CD14-positive monocyte (primary cell): Measurements from ENCODE around the gene MZT1. TPM values are rescaled to one million over a fixed set of nuclear protein-coding genes. Genes with fewer than 3 reads are reported as not detected.

ENCODE experiments used
- DNase-seq, 3 donors: peaks; one replicate each; pipeline ENCODE4 v3.0.0-alpha.2; 2011 to 2022
- H2AFZ ChIP-seq: 2 replicates; pipeline ENCODE4 v1.6.0; 2012; ENCODE audit warnings: mild to moderate bottlenecking, low read depth, low read length, inconsistent platforms; ENCODE audit not compliant: insufficient read depth, poor library complexity, severe bottlenecking
- H3K27ac ChIP-seq, 2 donors: 1 replicate in 1 of 2; 2 replicates in 1 of 2; pipeline ENCODE4 v1.5.1; 2012 to 2013; ENCODE audit warnings: low read length in 2 of 2, control low read depth in 1 of 2, inconsistent platforms in 1 of 2, low read depth in 1 of 2, mild to moderate bottlenecking in 1 of 2
- H3K27me3 ChIP-seq, 2 donors: one replicate each; pipeline versions ENCODE4 v1.6.0 to v1.6.1; 2011 to 2013; ENCODE audit warnings: low read length in 2 of 2; ENCODE audit not compliant: control insufficient read depth in 2 of 2, insufficient read depth in 2 of 2
- H3K36me3 ChIP-seq, 2 donors: replicated peaks in 1 of 2; 1 replicate in 1 of 2; 2 replicates in 1 of 2; pipeline versions ENCODE4 v1.5.1 to v1.6.1; 2012 to 2013; ENCODE audit warnings: low read length in 2 of 2, control low read depth in 1 of 2, inconsistent platforms in 1 of 2, mild to moderate bottlenecking in 1 of 2; ENCODE audit not compliant: insufficient read depth in 2 of 2, control insufficient read depth in 1 of 2
- H3K4me1 ChIP-seq, 2 donors: 1 replicate in 1 of 2; 2 replicates in 1 of 2; pipeline versions ENCODE4 v1.5.1 to v1.6.1; 2012 to 2013; ENCODE audit warnings: low read length in 2 of 2, control low read depth in 1 of 2, inconsistent platforms in 1 of 2, mild to moderate bottlenecking in 1 of 2, moderate library complexity in 1 of 2; ENCODE audit not compliant: insufficient read depth in 2 of 2, control insufficient read depth in 1 of 2
- H3K4me2 ChIP-seq: replicated peaks from 2 replicates; pipeline ENCODE3; 2012; ENCODE audit warnings: low read length, moderate library complexity, mild to moderate bottlenecking; ENCODE audit not compliant: poor library complexity, severe bottlenecking; ENCODE audit errors: extremely low read depth
- H3K4me3 ChIP-seq, 3 experiments: fragments of 200-600 bp in 1 of 3; sonication (generic) in 1 of 3; replicated peaks in 1 of 3; 1 replicate in 2 of 3; 2 replicates in 1 of 3; pipeline ENCODE4 v1.5.1; 2011 to 2013; ENCODE audit warnings: low read length in 3 of 3, mild to moderate bottlenecking in 3 of 3, control low read depth in 2 of 3, low read depth in 2 of 3, inconsistent platforms in 1 of 3, moderate library complexity in 1 of 3
- H3K79me2 ChIP-seq: 2 replicates; pipeline ENCODE4 v1.6.0; 2012; ENCODE audit warnings: mild to moderate bottlenecking, control low read depth, inconsistent platforms, low read length, moderate library complexity; ENCODE audit not compliant: insufficient read depth
- H3K9ac ChIP-seq: 2 replicates; pipeline ENCODE4 v1.6.0; 2017; ENCODE audit warnings: low read length, mild to moderate bottlenecking; ENCODE audit not compliant: insufficient read depth, poor library complexity, severe bottlenecking
- H3K9me3 ChIP-seq, 2 donors: replicated peaks in 1 of 2; 1 replicate in 1 of 2; 2 replicates in 1 of 2; pipeline versions ENCODE4 v1.5.1 to v1.6.1; 2012 to 2013; ENCODE audit warnings: low read length in 2 of 2, control low read depth in 1 of 2; ENCODE audit not compliant: control insufficient read depth in 1 of 2, insufficient read depth in 1 of 2
- H4K20me1 ChIP-seq: 2 replicates; pipeline ENCODE4 v1.6.0; 2012; ENCODE audit warnings: mild to moderate bottlenecking, low read length, control low read depth, moderate library complexity; ENCODE audit not compliant: insufficient read depth
- H3K27ac Mint-ChIP-seq, 7 donors: one replicate each; pipeline ENCODE4 v1.8.0; 2020; ENCODE audit warnings: mild to moderate bottlenecking in 7 of 7, mixed read lengths in 7 of 7, moderate library complexity in 6 of 7, inconsistent platforms in 2 of 7
- H3K27me3 Mint-ChIP-seq, 3 donors: one replicate each; pipeline ENCODE4 v1.8.0; 2021 to 2022; ENCODE audit warnings: low read depth in 3 of 3, mild to moderate bottlenecking in 3 of 3, mixed read lengths in 3 of 3, moderate library complexity in 3 of 3, inconsistent platforms in 1 of 3
- H3K36me3 Mint-ChIP-seq, 2 donors: one replicate each; pipeline ENCODE4 v1.8.0; 2020; ENCODE audit warnings: mixed read lengths in 2 of 2, inconsistent platforms in 1 of 2, mild to moderate bottlenecking in 1 of 2
- H3K4me1 Mint-ChIP-seq: one replicate; pipeline ENCODE4 v1.8.0; 2020; ENCODE audit warnings: mild to moderate bottlenecking, mixed read lengths
- H3K4me3 Mint-ChIP-seq, 2 donors: one replicate each; pipeline ENCODE4 v1.8.0; 2020; ENCODE audit warnings: mild to moderate bottlenecking in 2 of 2, mixed read lengths in 2 of 2, moderate library complexity in 1 of 2
- H3K9me3 Mint-ChIP-seq, 7 donors: one replicate each; pipeline ENCODE4 v1.8.0; 2020 to 2022; ENCODE audit warnings: mixed read lengths in 7 of 7, mild to moderate bottlenecking in 6 of 7, moderate library complexity in 6 of 7, inconsistent platforms in 2 of 7
- WGBS: methylation state at CpG from one replicate; pipeline ENCODE4 v1.1.5; 2013; ENCODE audit warnings: missing lambda C conversion rate; ENCODE audit not compliant: insufficient coverage; 5-methylcytosine and 5-hydroxymethylcytosine counted together
- intact Hi-C, 2 donors: fragments of 100-400 bp; cut with micrococcal nuclease; formaldehyde crosslinking; loops; one replicate each; pipeline versions ENCODE4 v1.15.0 to v1.15.1; 2023
- polyA plus RNA-seq, 3 donors: library from polyadenylated mRNA; depleted of rRNA in 1 of 3; unstranded in 2 of 3; stranded (reverse) in 1 of 3; fragments of 300-500 nt in 2 of 3; fragments of >200 nt in 1 of 3; fragmentation: Illumina TruSeq in 2 of 3; gene quantifications; 1 replicate in 2 of 3; 2 replicates in 1 of 3; pipeline ENCODE4 v1.2.3, GENCODE V29; 2012 to 2021
- TF ChIP-seq, protein P1 (sequence below): fragments of 200-600 bp; IDR thresholded peaks from one replicate; pipeline ENCODE4 v1.8.0; 2022; ENCODE audit warnings: antibody characterized with exemption, mild to moderate bottlenecking

The MZT1 gene
- polyA plus RNA-seq, 3 donors, result 2.5 to 4.9 (median 2.9) TPM

DNA sequence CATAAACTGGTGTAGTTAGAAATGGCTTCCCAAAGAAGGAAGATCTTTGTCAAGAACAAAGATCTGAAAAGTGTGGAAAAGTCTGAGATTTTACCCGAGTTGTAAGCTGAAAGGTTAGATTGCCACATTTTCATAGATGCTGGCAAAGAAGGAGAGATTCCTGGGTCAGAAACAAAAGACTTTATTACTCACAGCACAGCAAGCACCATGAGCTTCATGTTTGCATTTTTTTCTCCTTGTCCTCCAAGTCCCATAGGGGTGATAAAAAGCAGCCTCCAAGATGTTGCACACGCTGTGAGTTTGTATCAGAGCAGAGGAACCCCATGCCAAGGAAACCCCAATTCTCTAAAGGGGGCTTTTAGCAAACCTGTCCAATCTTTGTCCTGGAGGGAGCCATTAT, 29.3 kb downstream of the MZT1 start:
- H3K4me1 Mint-ChIP-seq, result peaks cover 11% of the 10 kb centered on the region
- intact Hi-C loops, result no loop called here
- 86% methylated on average over 1 of the region's 2 CpGs for WGBS

DNA sequence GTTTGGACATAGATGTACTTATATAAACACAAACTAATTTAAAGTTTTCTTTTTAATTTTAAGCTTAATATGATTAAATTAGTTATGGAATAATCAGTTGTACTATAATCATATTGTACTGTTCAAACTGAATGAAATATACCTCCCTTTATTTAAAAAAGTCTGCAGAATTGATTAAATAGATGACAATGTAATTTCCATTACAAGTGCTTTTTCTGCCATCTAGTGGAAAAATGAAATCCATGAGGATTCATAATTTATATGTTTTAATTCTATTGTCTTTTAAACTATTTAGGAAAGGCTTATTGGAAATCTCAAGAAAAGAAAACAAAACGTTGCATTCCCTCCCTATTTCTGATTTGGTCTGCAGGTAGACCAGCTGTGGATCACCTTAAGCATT, 30.9 kb downstream of the MZT1 start:
- Histone ChIP-seq H3K79me2 (no peaks in the 10 kb centered on the region), H3K4me1 (peaks cover 0 to 4% of the 10 kb centered on the region in 2 donors), H3K27me3 (no peaks in the 10 kb centered on the region), H4K20me1 (no peaks in the 10 kb centered on the region), H3K27ac (no peak overlapping the region), H3K4me3 (no peak overlapping the region), H3K4me2 (no peak overlapping the region), H3K36me3 (no peaks in the 10 kb centered on the region), H3K9ac (no peak overlapping the region), H3K9me3 (peaks cover 0 to 3% of the 10 kb centered on the region in 2 donors), H2AFZ (no peak overlapping the region)
- Mint-ChIP-seq H3K27ac (no peak overlapping the region), H3K27me3 (peaks cover 0 to 2% (median 0%) of the 10 kb centered on the region in 3 donors), H3K9me3 (peaks cover 0 to 7% (median 3%) of the 10 kb centered on the region in 7 donors), H3K4me1 (peaks cover 11% of the 10 kb centered on the region), H3K36me3 (no peaks in the 10 kb centered on the region), H3K4me3 (no peak overlapping the region)
- TF ChIP-seq, protein P1, sequence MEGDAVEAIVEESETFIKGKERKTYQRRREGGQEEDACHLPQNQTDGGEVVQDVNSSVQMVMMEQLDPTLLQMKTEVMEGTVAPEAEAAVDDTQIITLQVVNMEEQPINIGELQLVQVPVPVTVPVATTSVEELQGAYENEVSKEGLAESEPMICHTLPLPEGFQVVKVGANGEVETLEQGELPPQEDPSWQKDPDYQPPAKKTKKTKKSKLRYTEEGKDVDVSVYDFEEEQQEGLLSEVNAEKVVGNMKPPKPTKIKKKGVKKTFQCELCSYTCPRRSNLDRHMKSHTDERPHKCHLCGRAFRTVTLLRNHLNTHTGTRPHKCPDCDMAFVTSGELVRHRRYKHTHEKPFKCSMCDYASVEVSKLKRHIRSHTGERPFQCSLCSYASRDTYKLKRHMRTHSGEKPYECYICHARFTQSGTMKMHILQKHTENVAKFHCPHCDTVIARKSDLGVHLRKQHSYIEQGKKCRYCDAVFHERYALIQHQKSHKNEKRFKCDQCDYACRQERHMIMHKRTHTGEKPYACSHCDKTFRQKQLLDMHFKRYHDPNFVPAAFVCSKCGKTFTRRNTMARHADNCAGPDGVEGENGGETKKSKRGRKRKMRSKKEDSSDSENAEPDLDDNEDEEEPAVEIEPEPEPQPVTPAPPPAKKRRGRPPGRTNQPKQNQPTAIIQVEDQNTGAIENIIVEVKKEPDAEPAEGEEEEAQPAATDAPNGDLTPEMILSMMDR, result peak; percentile 32
- DNase-seq, result no peak
- no CpG with 5 or more reads among the region's 1 CpG for WGBS
- intact Hi-C loops, result no loop called here

More for the DNA sequence above, 29.3 kb downstream of the MZT1 start:
- no peaks in the 10 kb centered on the region for H3K9me3 ChIP-seq
- H3K27me3 Mint-ChIP-seq, result peaks cover 0 to 2% (median 0%) of the 10 kb centered on the region in 3 donors
- H3K4me3 ChIP-seq, result no peak overlapping the region
- no peak overlapping the region for H3K4me2 ChIP-seq
- TF ChIP-seq, protein P1, result no peak
- no peak for DNase-seq
- H3K27me3 ChIP-seq, result no peaks in the 10 kb centered on the region
- peaks cover 0 to 5% (median 0%) of the 10 kb centered on the region in 7 donors for H3K9me3 Mint-ChIP-seq
- no peaks in the 10 kb centered on the region for H3K79me2 ChIP-seq
- no peaks in the 10 kb centered on the region for H3K36me3 Mint-ChIP-seq
- no peak overlapping the region for H3K27ac Mint-ChIP-seq
- peaks cover 0 to 4% of the 10 kb centered on the region in 2 donors for H3K4me1 ChIP-seq
- H2AFZ ChIP-seq, result no peak overlapping the region
- no peak overlapping the region for H3K9ac ChIP-seq
- H3K27ac ChIP-seq, result no peak overlapping the region
- no peaks in the 10 kb centered on the region for H3K36me3 ChIP-seq
- no peak overlapping the region for H3K4me3 Mint-ChIP-seq
- H4K20me1 ChIP-seq, result no peaks in the 10 kb centered on the region
